HCEC 1CT (cell line): Measurements from ENCODE around the gene DEFB124.

Experiments
- DNase-seq: peaks from one replicate; pipeline ENCODE4 v3.0.0-alpha.2; 2017

Gene DEFB124

GRCh38 chr20:31415653-31416052 is 59.3 kb downstream of the DEFB124 start:
- DNase-seq, result no peak
